ENCODE data around the gene NKIRAS2. TPM values are rescaled to one million over a fixed set of nuclear protein-coding genes. Genes with fewer than 3 reads are reported as not detected.

NKIRAS2 gene
- total and polyA plus RNA-seq, 2 donors (not counting 1 experiment from before 2014, with no cell fraction given) = 18.8 to 37.7 TPM

GRCh38 chr17:42061646-42062487 is 42.0 kb downstream of the NKIRAS2 start:
- no peak overlapping the region for H3K9ac ChIP-seq (ENCODE audit: insufficient read depth, low read length)
- H3K4me1 ChIP-seq (ENCODE audit: control insufficient read depth, extremely low read depth, insufficient read depth, low read length) = no peaks in the 10 kb centered on the region
- H2AFZ ChIP-seq (ENCODE audit: low read length) = no peak overlapping the region
- H3K27me3 ChIP-seq (ENCODE audit: control insufficient read depth, insufficient read depth, low read length) = peaks cover 9% of the 10 kb centered on the region
- H3K36me3 ChIP-seq (ENCODE audit: control insufficient read depth, insufficient read depth, low read length) = no peaks in the 10 kb centered on the region
- no peaks in the 10 kb centered on the region for H4K20me1 ChIP-seq (ENCODE audit: control insufficient read depth, extremely low read depth, insufficient read depth, low read length)
- H3K4me3 ChIP-seq (replicated peaks in 1 of 4; ENCODE audit: control extremely low read depth in 1 of 4, insufficient read depth in 1 of 4, low read depth in 3 of 4, low read length in 4 of 4) = no peak overlapping the region
- DNase-seq (ENCODE audit: low read depth in 2 of 2) = no peak
- H3K4me2 ChIP-seq (ENCODE audit: extremely low read depth, insufficient read depth, low read length) = no peak overlapping the region
- no peak for TF ChIP-seq CTCF (conservative IDR thresholded peaks at IDR 0.05 in 1 of 2, IDR thresholded peaks at IDR 0.05 in 1 of 2; ENCODE audit: low read depth in 1 of 2, low read length in 2 of 2)
- no peak for TF ChIP-seq EZH2 (IDR thresholded peaks at IDR 0.05; ENCODE audit: low read length, missing control alignments)
- H3K79me2 ChIP-seq (ENCODE audit: control insufficient read depth, insufficient read depth, low read length) = no peaks in the 10 kb centered on the region
- no peaks in the 10 kb centered on the region for H3K9me3 ChIP-seq (ENCODE audit: control insufficient read depth, insufficient read depth, low read depth, low read length)
- H3K27ac ChIP-seq (ENCODE audit: insufficient read depth, low read length) = no peak overlapping the region

GRCh38 chr17:42062681-42063080 is 42.8 kb downstream of the NKIRAS2 start:
- no peak for DNase-seq (ENCODE audit: low read depth in 2 of 2)
- no peak for TF ChIP-seq CTCF (conservative IDR thresholded peaks at IDR 0.05 in 1 of 2, IDR thresholded peaks at IDR 0.05 in 1 of 2; ENCODE audit: low read depth in 1 of 2, low read length in 2 of 2)
- no peak for TF ChIP-seq EZH2 (IDR thresholded peaks at IDR 0.05; ENCODE audit: low read length, missing control alignments)
- no peaks in the 10 kb centered on the region for H3K9me3 ChIP-seq (ENCODE audit: control insufficient read depth, insufficient read depth, low read depth, low read length)
- peaks cover 9% of the 10 kb centered on the region for H3K27me3 ChIP-seq (ENCODE audit: control insufficient read depth, insufficient read depth, low read length)
- H3K4me3 ChIP-seq (replicated peaks in 1 of 4; ENCODE audit: control extremely low read depth in 1 of 4, insufficient read depth in 1 of 4, low read depth in 3 of 4, low read length in 4 of 4) = no peak overlapping the region
- H2AFZ ChIP-seq (ENCODE audit: low read length) = no peak overlapping the region
- no peak overlapping the region for H3K27ac ChIP-seq (ENCODE audit: insufficient read depth, low read length)
- H3K4me1 ChIP-seq (ENCODE audit: control insufficient read depth, extremely low read depth, insufficient read depth, low read length) = no peaks in the 10 kb centered on the region
- H3K36me3 ChIP-seq (ENCODE audit: control insufficient read depth, insufficient read depth, low read length) = no peaks in the 10 kb centered on the region
- H3K9ac ChIP-seq (ENCODE audit: insufficient read depth, low read length) = no peak overlapping the region
- H3K4me2 ChIP-seq (ENCODE audit: extremely low read depth, insufficient read depth, low read length) = no peak overlapping the region
- H4K20me1 ChIP-seq (ENCODE audit: control insufficient read depth, extremely low read depth, insufficient read depth, low read length) = no peaks in the 10 kb centered on the region
- H3K79me2 ChIP-seq (ENCODE audit: control insufficient read depth, insufficient read depth, low read length) = no peaks in the 10 kb centered on the region

GRCh38 chr17:42065201-42065600 is 45.3 kb downstream of the NKIRAS2 start:
- Histone ChIP-seq H3K4me2 (ENCODE audit: extremely low read depth, insufficient read depth, low read length) (no peak overlapping the region), H3K36me3 (ENCODE audit: control insufficient read depth, insufficient read depth, low read length) (no peaks in the 10 kb centered on the region), H3K9me3 (ENCODE audit: control insufficient read depth, insufficient read depth, low read depth, low read length) (no peaks in the 10 kb centered on the region)

More at GRCh38 chr17:42065201-42065600, 45.3 kb downstream of the NKIRAS2 start:
- no peak overlapping the region for H3K9ac ChIP-seq (ENCODE audit: insufficient read depth, low read length)
- no peak overlapping the region for H2AFZ ChIP-seq (ENCODE audit: low read length)
- H3K4me3 ChIP-seq (replicated peaks in 1 of 4; ENCODE audit: control extremely low read depth in 1 of 4, insufficient read depth in 1 of 4, low read depth in 3 of 4, low read length in 4 of 4) = no peak overlapping the region
- H3K27me3 ChIP-seq (ENCODE audit: control insufficient read depth, insufficient read depth, low read length) = peaks cover 9% of the 10 kb centered on the region
- DNase-seq (ENCODE audit: low read depth in 2 of 2) = no peak
- H3K27ac ChIP-seq (ENCODE audit: insufficient read depth, low read length) = no peak overlapping the region
- H3K4me1 ChIP-seq (ENCODE audit: control insufficient read depth, extremely low read depth, insufficient read depth, low read length) = no peaks in the 10 kb centered on the region
- H3K79me2 ChIP-seq (ENCODE audit: control insufficient read depth, insufficient read depth, low read length) = no peaks in the 10 kb centered on the region
- no peaks in the 10 kb centered on the region for H4K20me1 ChIP-seq (ENCODE audit: control insufficient read depth, extremely low read depth, insufficient read depth, low read length)
- no peak for TF ChIP-seq EZH2 (IDR thresholded peaks at IDR 0.05; ENCODE audit: low read length, missing control alignments)
- TF ChIP-seq CTCF (conservative IDR thresholded peaks at IDR 0.05 in 1 of 2, IDR thresholded peaks at IDR 0.05 in 1 of 2; ENCODE audit: low read depth in 1 of 2, low read length in 2 of 2) = no peak
